Stimulated activated CD4-positive, alpha-beta T cell treated with anti-CD3 and anti-CD28 coated beads, Interleukin-2, amount 100 ng/mL, for 4 hours (primary cell): ENCODE results near the gene NOG.

Experiments used
- DNase-seq: peaks from one replicate; pipeline ENCODE4 v3.0.0-alpha.2; 2020; ENCODE audit warnings: low read depth

NOG gene

GRCh38 chr17:56593646-56594319 is at the start of gene NOG:
TSS of gene NOG (plus strand) at chr17:56593699. CDS start at chr17:56594224, 525 bp downstream.
- peak; percentile 33 for DNase-seq

- DNase-seq: no peak
These were observed 48.4 kb upstream of the NOG start for GRCh38 chr17:56545106-56545505.

- no peak for DNase-seq
These were observed 47.6 kb upstream of the NOG start for GRCh38 chr17:56545930-56546329.

- no peak for DNase-seq
These were observed 44.8 kb upstream of the NOG start for GRCh38 chr17:56548661-56549060.

- DNase-seq: no peak
These were observed 44.0 kb upstream of the NOG start for GRCh38 chr17:56549501-56549900.

GRCh38 chr17:56557682-56558081 is 35.8 kb upstream of the NOG start:
- DNase-seq: no peak

GRCh38 chr17:56558088-56558487 is 35.4 kb upstream of the NOG start:
- no peak for DNase-seq

GRCh38 chr17:56570199-56570598 is 23.3 kb upstream of the NOG start:
- no peak for DNase-seq

- no peak for DNase-seq
These were observed 22.0 kb upstream of the NOG start for GRCh38 chr17:56571456-56571855.

GRCh38 chr17:56577190-56577842 is 16.2 kb upstream of the NOG start:
- DNase-seq: no peak

GRCh38 chr17:56577843-56578204 is 15.7 kb upstream of the NOG start:
- no peak for DNase-seq

- DNase-seq: no peak
These were observed 11.6 kb upstream of the NOG start for GRCh38 chr17:56581635-56582627.

GRCh38 chr17:56583772-56584171 is 9.7 kb upstream of the NOG start:
- DNase-seq: no peak

GRCh38 chr17:56587298-56587697 is 6.2 kb upstream of the NOG start:
- DNase-seq: no peak

- peak; percentile 52 for DNase-seq
These were observed 913 bp upstream of the NOG start for GRCh38 chr17:56592487-56593085.

GRCh38 chr17:56593086-56593645 is 333 bp upstream of the NOG start:
- peak; percentile 29 for DNase-seq

- peak; percentile 9 for DNase-seq
These were observed 1.0 kb downstream of the NOG start for GRCh38 chr17:56594320-56595107.

- DNase-seq: no peak
These were observed 1.6 kb downstream of the NOG start for GRCh38 chr17:56595108-56595418.

- DNase-seq: no peak
These were observed 2.6 kb downstream of the NOG start for GRCh38 chr17:56595831-56596690.
